ENCODE data around the gene UBE2O. TPM values are rescaled to one million over a fixed set of nuclear protein-coding genes. Genes with fewer than 3 reads are reported as not detected.
"Not testable (repeated sequence)": the region's sequence is repeated elsewhere in the genome, so short reads cannot be mapped to it uniquely, and the experiment has no call there.

The UBE2O gene
- polyA plus RNA-seq, 1 donor, result 30.2 TPM

GRCh38 chr17:76371656-76372628, 81.0 kb downstream of the UBE2O start:
- no peak for DNase-seq

- DNase-seq, result no peak
Observed at GRCh38 chr17:76370261-76370993, 82.5 kb downstream of the UBE2O start.

GRCh38 chr17:76369804-76370203, 83.1 kb downstream of the UBE2O start:
- DNase-seq, result no peak

GRCh38 chr17:76369379-76369778, 83.6 kb downstream of the UBE2O start:
- DNase-seq, result no peak

GRCh38 chr17:76368545-76368944, 84.4 kb downstream of the UBE2O start:
- DNase-seq, result no peak

- DNase-seq, result no peak
Observed at GRCh38 chr17:76367642-76368041, 85.3 kb downstream of the UBE2O start.

GRCh38 chr17:76366247-76366646, 86.7 kb downstream of the UBE2O start:
- no peak for DNase-seq

- DNase-seq, result no peak
Observed at GRCh38 chr17:76365256-76365903, 87.6 kb downstream of the UBE2O start.

- DNase-seq, result no peak
Observed at GRCh38 chr17:76363107-76363842, 89.7 kb downstream of the UBE2O start.

GRCh38 chr17:76360461-76360860, 92.5 kb downstream of the UBE2O start:
- no peak for DNase-seq

GRCh38 chr17:76359776-76360175, 93.2 kb downstream of the UBE2O start:
- not testable (repeated sequence) for DNase-seq

- no peak for DNase-seq
Observed at GRCh38 chr17:76359375-76359774, 93.6 kb downstream of the UBE2O start.

GRCh38 chr17:76357597-76358158, 95.3 kb downstream of the UBE2O start:
- DNase-seq, result no peak

GRCh38 chr17:76356803-76357456, 96.0 kb downstream of the UBE2O start:
- no peak for DNase-seq

- no peak for DNase-seq
Observed at GRCh38 chr17:76354747-76355310, 98.1 kb downstream of the UBE2O start.

- DNase-seq, result no peak
Observed at GRCh38 chr17:76354317-76354729, 98.6 kb downstream of the UBE2O start.

GRCh38 chr17:76353599-76354316, 99.2 kb downstream of the UBE2O start, which contains the start of gene PRPSAP1:
TSS of gene PRPSAP1 (minus strand) at chr17:76353916. CDS start at chr17:76353703, 213 bp downstream.
- peak; percentile 92 for DNase-seq

GRCh38 chr17:76353004-76353598, 99.9 kb downstream of the UBE2O start:
- no peak for DNase-seq

GRCh38 chr17:76351526-76352071, 101.4 kb downstream of the UBE2O start:
- no peak for DNase-seq
